VCaP (cell line): Measurements from ENCODE around the gene GPI.

ENCODE experiments used
- H3K27ac ChIP-seq: fragments of 450-650 bp; 2 replicates; pipeline ENCODE4 v1.5.1; 2017
- TF ChIP-seq, protein P1 (sequence below): fragments of 450-650 bp; conservative IDR thresholded peaks from 2 replicates; pipeline ENCODE4 v1.5.1; 2017; ENCODE audit warnings: mild to moderate bottlenecking, moderate library complexity

Gene GPI

DNA sequence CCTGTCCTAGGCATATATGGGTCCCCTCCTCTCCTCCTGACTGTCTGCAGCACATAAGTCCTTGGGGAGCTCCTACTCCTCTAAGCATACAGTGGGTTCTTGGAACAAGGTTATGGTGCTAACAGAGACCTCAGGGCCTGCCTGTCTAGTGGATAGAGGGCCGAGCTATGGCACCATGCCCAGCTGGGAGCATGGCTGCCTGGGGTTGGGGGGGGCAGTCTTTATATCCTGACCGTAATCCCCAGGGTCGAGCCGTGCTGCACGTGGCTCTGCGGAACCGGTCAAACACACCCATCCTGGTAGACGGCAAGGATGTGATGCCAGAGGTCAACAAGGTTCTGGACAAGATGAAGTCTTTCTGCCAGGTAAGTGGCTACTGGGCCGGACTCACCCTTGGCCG, 3.3 kb downstream of the GPI start:
- TF ChIP-seq, protein P1, sequence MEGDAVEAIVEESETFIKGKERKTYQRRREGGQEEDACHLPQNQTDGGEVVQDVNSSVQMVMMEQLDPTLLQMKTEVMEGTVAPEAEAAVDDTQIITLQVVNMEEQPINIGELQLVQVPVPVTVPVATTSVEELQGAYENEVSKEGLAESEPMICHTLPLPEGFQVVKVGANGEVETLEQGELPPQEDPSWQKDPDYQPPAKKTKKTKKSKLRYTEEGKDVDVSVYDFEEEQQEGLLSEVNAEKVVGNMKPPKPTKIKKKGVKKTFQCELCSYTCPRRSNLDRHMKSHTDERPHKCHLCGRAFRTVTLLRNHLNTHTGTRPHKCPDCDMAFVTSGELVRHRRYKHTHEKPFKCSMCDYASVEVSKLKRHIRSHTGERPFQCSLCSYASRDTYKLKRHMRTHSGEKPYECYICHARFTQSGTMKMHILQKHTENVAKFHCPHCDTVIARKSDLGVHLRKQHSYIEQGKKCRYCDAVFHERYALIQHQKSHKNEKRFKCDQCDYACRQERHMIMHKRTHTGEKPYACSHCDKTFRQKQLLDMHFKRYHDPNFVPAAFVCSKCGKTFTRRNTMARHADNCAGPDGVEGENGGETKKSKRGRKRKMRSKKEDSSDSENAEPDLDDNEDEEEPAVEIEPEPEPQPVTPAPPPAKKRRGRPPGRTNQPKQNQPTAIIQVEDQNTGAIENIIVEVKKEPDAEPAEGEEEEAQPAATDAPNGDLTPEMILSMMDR = no peak

DNA sequence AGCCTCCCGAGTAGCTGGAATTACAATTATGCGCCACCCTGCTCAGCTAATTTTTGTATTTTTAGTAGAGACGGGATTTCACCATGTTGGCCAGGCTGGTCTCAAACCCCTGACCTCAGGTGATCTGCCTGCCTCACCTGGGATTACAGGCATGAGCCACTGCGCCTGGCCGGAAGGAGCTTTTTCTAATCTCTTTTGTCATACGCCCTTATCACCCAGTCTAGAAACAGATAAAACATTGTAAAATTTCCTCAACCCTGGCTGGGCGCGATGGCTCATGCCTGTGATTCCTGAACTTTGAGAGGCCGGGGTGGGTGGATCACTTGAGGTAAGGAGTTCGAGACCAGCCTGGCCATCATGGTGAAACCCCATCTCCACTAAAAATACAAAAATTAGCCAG, 4.2 kb downstream of the GPI start:
- peak overlapping the region; percentile 98 for H3K27ac ChIP-seq

More for the DNA sequence above, 3.3 kb downstream of the GPI start:
- peak overlapping the region; percentile 98 for H3K27ac ChIP-seq

DNA sequence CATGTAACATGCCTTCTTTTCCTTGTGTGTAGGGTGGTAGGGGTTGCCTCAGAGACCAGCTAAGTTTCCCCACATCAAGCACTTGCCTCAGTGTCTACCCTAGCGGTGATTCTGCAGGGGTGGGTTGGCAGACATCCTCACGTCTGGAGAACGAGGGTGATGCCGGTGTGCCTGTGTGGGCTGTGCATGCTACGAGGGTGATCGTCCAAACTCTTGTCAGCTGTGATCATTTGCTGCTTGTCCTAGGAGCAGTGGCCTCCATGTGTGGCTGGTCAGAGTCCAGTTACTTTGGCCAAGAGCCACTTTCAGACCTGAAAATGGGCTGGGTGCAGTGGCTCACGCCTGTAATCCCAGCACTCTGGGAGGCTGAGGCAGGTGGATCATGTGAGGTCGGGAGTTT, 5.1 kb downstream of the GPI start:
- H3K27ac ChIP-seq = no peak overlapping the region
- TF ChIP-seq, protein P1 = no peak

DNA sequence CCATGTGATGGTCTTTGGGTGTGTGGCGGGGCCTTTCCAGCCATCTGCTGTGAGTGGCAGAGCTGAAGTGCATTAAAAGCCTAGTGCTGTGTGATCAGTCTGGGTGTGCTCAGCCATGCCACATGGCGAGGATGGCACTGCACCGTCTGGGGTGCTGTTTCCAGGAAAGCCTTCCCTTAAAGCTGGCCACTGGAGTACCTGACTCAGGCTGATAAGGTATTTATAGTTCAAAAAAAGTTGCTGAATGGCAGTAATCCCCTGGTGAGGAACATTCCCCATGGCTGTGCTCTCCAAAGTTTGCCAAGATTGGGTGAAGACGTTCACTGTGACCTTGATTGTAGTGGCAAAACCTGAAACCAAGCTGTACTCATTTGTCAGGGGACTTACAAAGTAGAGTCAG, 6.0 kb downstream of the GPI start:
- H3K27ac ChIP-seq = no peak overlapping the region
- TF ChIP-seq, protein P1 = no peak

DNA sequence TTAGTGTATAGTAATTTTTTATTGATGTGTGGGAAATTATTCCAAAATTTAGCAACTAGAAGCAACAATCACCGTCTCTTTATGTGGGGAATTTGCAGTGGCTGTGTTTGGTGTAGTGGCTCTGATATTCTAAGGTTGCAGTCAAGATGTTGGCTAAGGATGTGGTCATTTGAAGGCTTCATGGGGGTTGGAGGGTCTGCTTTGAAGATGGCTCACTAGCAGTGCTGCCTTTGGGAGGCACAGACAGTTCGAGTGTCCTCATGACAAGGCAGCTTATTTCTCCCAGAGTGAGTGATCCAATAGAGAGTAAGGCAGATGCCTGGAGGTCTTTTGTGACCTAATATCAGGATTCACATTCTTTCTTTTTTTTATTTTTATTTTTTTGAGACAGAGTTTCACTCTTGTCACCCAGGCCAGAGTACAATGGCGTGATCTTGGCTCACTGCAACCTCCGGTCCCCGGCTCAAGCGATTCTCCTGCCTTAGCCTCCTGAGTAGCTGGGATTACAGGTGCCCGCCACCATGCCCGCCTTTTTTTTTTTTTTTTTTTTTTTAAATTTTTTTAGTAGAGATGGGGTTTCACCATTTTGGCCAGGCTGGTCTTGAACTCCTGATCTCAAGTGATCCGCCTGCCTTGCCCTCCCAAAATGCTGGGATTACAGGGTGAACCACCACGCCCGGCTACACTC, 8.7 kb downstream of the GPI start:
- TF ChIP-seq, protein P1 = no peak
- no peak overlapping the region for H3K27ac ChIP-seq

DNA sequence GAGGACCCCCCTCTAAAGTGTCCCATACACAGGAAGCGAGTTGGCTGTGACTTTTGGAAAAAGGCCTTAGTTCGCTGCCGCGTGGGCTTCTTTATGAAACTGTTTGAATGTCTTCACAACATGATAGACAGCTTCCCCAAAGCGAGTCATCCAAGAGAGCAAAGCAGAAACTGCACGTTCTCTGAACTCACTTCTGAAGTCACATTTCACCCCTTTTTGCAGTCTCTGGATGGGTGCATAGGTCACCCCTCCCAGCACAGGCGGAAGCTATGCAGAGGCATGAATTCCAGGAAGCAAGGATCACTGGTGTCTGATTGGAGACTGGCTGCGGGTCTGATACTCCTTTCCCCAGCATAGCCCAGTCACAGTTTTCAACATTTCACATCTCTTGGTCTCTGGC, 10.6 kb downstream of the GPI start:
- no peak overlapping the region for H3K27ac ChIP-seq
- TF ChIP-seq, protein P1 = no peak

DNA sequence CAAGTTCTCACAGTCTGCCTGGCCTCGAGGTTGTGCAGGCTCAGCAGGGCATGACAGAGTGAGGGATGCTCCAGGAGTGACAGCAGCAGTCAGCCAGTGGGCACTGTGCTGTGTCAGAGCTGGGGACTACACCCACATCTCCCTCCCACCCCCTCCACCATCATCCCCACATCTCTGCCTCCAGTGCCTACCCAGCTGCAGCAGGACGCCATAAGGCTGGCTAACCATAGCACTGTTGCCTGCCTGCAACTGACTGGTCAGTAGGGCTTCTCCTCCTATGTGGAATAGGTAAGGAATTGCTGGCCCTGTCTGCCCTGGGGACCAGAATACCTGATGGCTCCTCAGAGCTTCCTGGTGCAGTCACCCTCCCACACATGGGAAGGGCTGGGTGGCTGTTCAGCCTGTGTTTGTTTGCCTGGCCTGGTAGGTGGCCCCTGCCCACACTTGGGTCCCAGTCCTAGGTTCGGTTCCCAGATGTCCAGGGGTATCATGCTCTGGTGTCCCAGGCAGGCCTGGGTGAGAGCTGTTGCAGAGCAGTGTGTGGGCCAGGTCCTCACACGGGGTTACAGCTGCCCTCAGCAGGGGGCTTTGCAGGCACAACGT, 15.7 kb downstream of the GPI start:
- H3K27ac ChIP-seq = no peak overlapping the region
- TF ChIP-seq, protein P1 = no peak
